ENCODE data around the gene MAML3.

Gene MAML3

GRCh38 chr4:139815778-139816601, 338.0 kb downstream of the MAML3 start:
- DNase-seq (ENCODE audit: low read depth, low spot score), result no peak

- no peak for DNase-seq (ENCODE audit: low read depth, low spot score)
Measured at GRCh38 chr4:139814323-139815015, 339.5 kb downstream of the MAML3 start.

- DNase-seq (ENCODE audit: low read depth, low spot score), result no peak
Measured at GRCh38 chr4:139813881-139814280, 340.1 kb downstream of the MAML3 start.

- no peak for DNase-seq (ENCODE audit: low read depth, low spot score)
Measured at GRCh38 chr4:139810710-139811109, 343.3 kb downstream of the MAML3 start.

- no peak for DNase-seq (ENCODE audit: low read depth, low spot score)
Measured at GRCh38 chr4:139809757-139810140, 344.2 kb downstream of the MAML3 start.

- no peak for DNase-seq (ENCODE audit: low read depth, low spot score)
Measured at GRCh38 chr4:139808808-139809756, 344.9 kb downstream of the MAML3 start.

- DNase-seq (ENCODE audit: low read depth, low spot score), result no peak
Measured at GRCh38 chr4:139808381-139808807, 345.6 kb downstream of the MAML3 start.

- no peak for DNase-seq (ENCODE audit: low read depth, low spot score)
Measured at GRCh38 chr4:139807483-139807882, 346.5 kb downstream of the MAML3 start.

- DNase-seq (ENCODE audit: low read depth, low spot score), result no peak
Measured at GRCh38 chr4:139806929-139807328, 347.1 kb downstream of the MAML3 start.

- no peak for DNase-seq (ENCODE audit: low read depth, low spot score)
Measured at GRCh38 chr4:139802931-139803330, 351.1 kb downstream of the MAML3 start.

GRCh38 chr4:139802488-139802887, 351.5 kb downstream of the MAML3 start:
- no peak for DNase-seq (ENCODE audit: low read depth, low spot score)

GRCh38 chr4:139801895-139802294, 352.1 kb downstream of the MAML3 start:
- DNase-seq (ENCODE audit: low read depth, low spot score), result no peak

- no peak for DNase-seq (ENCODE audit: low read depth, low spot score)
Measured at GRCh38 chr4:139800082-139800481, 353.9 kb downstream of the MAML3 start.

- DNase-seq (ENCODE audit: low read depth, low spot score), result no peak
Measured at GRCh38 chr4:139799615-139800014, 354.4 kb downstream of the MAML3 start.

- DNase-seq (ENCODE audit: low read depth, low spot score), result no peak
Measured at GRCh38 chr4:139798456-139798855, 355.5 kb downstream of the MAML3 start.

- no peak for DNase-seq (ENCODE audit: low read depth, low spot score)
Measured at GRCh38 chr4:139797287-139797686, 356.7 kb downstream of the MAML3 start.

- no peak for DNase-seq (ENCODE audit: low read depth, low spot score)
Measured at GRCh38 chr4:139795527-139796314, 358.3 kb downstream of the MAML3 start.

- DNase-seq (ENCODE audit: low read depth, low spot score), result no peak
Measured at GRCh38 chr4:139794158-139794954, 359.6 kb downstream of the MAML3 start.

- no peak for DNase-seq (ENCODE audit: low read depth, low spot score)
Measured at GRCh38 chr4:139791681-139792080, 362.3 kb downstream of the MAML3 start.

GRCh38 chr4:139790291-139790690, 363.7 kb downstream of the MAML3 start:
- no peak for DNase-seq (ENCODE audit: low read depth, low spot score)
